Smooth muscle cell (in vitro differentiated cells): ENCODE results near the gene KCNA4. TPM values are rescaled to one million over a fixed set of nuclear protein-coding genes. Genes with fewer than 3 reads are reported as not detected.
A peak's percentile ranks its signal among the peaks of the same experiment; 100 is the strongest.

Source experiments
- DNase-seq: peaks from one replicate; lab custom pipeline; 2025; ENCODE audit not compliant: unreplicated experiment; lab: John Stamatoyannopoulos, UW
- H2AFZ ChIP-seq: fragments of 200-600 bp; sonication (generic); 2 replicates; pipeline ENCODE4 v1.6.0; 2016; ENCODE audit warnings: antibody characterized with exemption, low read depth, mild to moderate bottlenecking
- H3F3A ChIP-seq: fragments of 200-600 bp; sonication (generic); 2 replicates; pipeline ENCODE4 v1.6.0; 2017; ENCODE audit warnings: antibody characterized with exemption, low read depth
- H3K27ac ChIP-seq: fragments of 200-600 bp; sonication (generic); 2 replicates; pipeline ENCODE4 v1.5.1; 2016; ENCODE audit warnings: low read depth, mild to moderate bottlenecking
- H3K27me3 ChIP-seq: fragments of 200-600 bp; sonication (generic); 2 replicates; pipeline ENCODE4 v1.6.1; 2016; ENCODE audit warnings: low read depth, mild to moderate bottlenecking
- H3K36me3 ChIP-seq: fragments of 200-600 bp; sonication (generic); 2 replicates; pipeline ENCODE4 v1.5.1; 2016; ENCODE audit warnings: low read depth
- H3K4me1 ChIP-seq: fragments of 200-600 bp; sonication (generic); 2 replicates; pipeline ENCODE4 v1.5.1; 2016; ENCODE audit warnings: low read depth
- H3K4me2 ChIP-seq: fragments of 200-600 bp; sonication (generic); 2 replicates; pipeline ENCODE4 v1.6.0; 2016; ENCODE audit warnings: mild to moderate bottlenecking
- H3K4me3 ChIP-seq: fragments of 200-600 bp; sonication (generic); 2 replicates; pipeline ENCODE4 v1.5.1; 2016; ENCODE audit warnings: mild to moderate bottlenecking
- H3K79me2 ChIP-seq: fragments of 200-600 bp; sonication (generic); 2 replicates; pipeline ENCODE4 v1.6.0; 2016; ENCODE audit warnings: low read depth, mild to moderate bottlenecking
- H3K9ac ChIP-seq: fragments of 200-600 bp; sonication (generic); 2 replicates; pipeline ENCODE4 v1.6.0; 2016; ENCODE audit warnings: low read depth
- H3K9me3 ChIP-seq: fragments of 200-600 bp; sonication (generic); replicated peaks from 2 replicates; pipeline ENCODE4 v1.5.1; 2016; ENCODE audit warnings: low read depth
- H4K20me1 ChIP-seq: fragments of 200-600 bp; sonication (generic); 2 replicates; pipeline ENCODE4 v1.6.0; 2016; ENCODE audit warnings: low read depth
- WGBS: methylation state at CpG from one replicate; pipeline ENCODE4 v1.1.7; 2016; ENCODE audit warnings: low lambda C conversion rate; 5-methylcytosine and 5-hydroxymethylcytosine counted together
- polyA plus RNA-seq: library from polyadenylated mRNA; unstranded; fragments of >200 nt; fragmentation: Nextera tagmentation; extraction: Ambion mirVana; gene quantifications from 2 replicates; pipeline ENCODE4 v1.2.1, GENCODE V29; 2016
- total RNA-seq: library from RNA; depleted of rRNA; stranded (reverse); fragments of >200 nt; gene quantifications from 2 replicates; pipeline ENCODE4 v1.2.3, GENCODE V29; 2014
- TF ChIP-seq, protein P1 (sequence below): fragments of 200-600 bp; sonication (generic); IDR thresholded peaks from 2 replicates; pipeline ENCODE4 v1.5.1; 2017; ENCODE audit warnings: borderline replicate concordance, mild to moderate bottlenecking, antibody characterized with exemption; ENCODE audit not compliant: insufficient read depth, poor library complexity, severe bottlenecking

Gene KCNA4
- total RNA-seq (not detected in 2 replicates), polyA plus RNA-seq (not detected in 2 replicates)

DNA sequence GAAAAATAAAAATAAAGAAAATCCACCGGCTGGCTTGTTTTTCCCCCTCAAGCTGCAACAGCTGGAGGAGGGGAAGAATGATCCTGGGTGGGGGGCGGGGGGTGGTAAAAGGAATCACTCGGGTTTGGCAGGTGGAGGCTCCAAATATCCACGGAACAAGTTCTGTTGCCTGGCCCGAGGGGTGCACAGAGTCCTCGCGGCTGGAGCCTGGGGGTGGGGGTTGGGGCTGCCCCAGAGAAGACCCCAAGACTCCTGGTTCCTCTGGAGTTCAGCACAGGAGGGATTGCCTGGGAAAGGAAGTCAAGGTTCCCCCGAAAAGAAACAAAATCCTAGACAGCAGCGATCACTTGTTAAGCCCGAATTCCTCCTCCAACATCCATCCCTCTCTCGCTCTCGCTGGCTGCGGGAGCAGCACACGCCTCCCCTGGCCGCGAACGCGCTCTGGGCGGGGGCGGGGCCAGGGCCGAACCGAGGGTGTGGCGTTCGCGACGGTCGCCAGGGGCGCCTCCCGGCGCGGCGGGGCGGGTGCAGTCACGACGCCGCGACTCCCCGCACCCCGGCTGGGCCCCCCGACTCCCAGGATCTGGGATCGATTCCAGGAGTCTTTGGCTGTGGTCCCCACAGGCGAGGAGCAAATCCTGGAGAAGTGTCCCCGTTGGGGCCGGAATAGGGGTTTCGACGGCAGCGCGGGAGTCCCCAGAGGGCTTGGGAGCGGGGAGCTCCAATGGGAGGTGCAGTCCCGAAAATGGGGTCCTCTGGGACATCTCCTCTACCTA is at the start of gene KCNA4:
TSS of gene KCNA4 (minus strand) at position 443 of the 776 bp plus-strand sequence. CDS start 4,352 bp downstream, outside the sequence.
- Histone ChIP-seq H3K79me2 (no peaks in the 10 kb centered on the region), H4K20me1 (no peaks in the 10 kb centered on the region), H3K4me2 (peak within 1 kb of the TSS; percentile 86), H2AFZ (peak within 1 kb of the TSS; percentile 54), H3K27me3 (peaks cover 81% of the 10 kb centered on the region), H3K9ac (no peak within 1 kb of the TSS), H3K9me3 (no peaks in the 10 kb centered on the region), H3F3A (no peaks in the 10 kb centered on the region), H3K4me3 (peak within 1 kb of the TSS; percentile 46), H3K27ac (no peak within 1 kb of the TSS), H3K4me1 (no peaks in the 10 kb centered on the region), H3K36me3 (no peaks in the 10 kb centered on the region)
- DNase-seq: no peak
- TF ChIP-seq, protein P1, sequence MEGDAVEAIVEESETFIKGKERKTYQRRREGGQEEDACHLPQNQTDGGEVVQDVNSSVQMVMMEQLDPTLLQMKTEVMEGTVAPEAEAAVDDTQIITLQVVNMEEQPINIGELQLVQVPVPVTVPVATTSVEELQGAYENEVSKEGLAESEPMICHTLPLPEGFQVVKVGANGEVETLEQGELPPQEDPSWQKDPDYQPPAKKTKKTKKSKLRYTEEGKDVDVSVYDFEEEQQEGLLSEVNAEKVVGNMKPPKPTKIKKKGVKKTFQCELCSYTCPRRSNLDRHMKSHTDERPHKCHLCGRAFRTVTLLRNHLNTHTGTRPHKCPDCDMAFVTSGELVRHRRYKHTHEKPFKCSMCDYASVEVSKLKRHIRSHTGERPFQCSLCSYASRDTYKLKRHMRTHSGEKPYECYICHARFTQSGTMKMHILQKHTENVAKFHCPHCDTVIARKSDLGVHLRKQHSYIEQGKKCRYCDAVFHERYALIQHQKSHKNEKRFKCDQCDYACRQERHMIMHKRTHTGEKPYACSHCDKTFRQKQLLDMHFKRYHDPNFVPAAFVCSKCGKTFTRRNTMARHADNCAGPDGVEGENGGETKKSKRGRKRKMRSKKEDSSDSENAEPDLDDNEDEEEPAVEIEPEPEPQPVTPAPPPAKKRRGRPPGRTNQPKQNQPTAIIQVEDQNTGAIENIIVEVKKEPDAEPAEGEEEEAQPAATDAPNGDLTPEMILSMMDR: peak; percentile 29
- 3% methylated on average over 42 of the region's 50 CpGs for WGBS

DNA sequence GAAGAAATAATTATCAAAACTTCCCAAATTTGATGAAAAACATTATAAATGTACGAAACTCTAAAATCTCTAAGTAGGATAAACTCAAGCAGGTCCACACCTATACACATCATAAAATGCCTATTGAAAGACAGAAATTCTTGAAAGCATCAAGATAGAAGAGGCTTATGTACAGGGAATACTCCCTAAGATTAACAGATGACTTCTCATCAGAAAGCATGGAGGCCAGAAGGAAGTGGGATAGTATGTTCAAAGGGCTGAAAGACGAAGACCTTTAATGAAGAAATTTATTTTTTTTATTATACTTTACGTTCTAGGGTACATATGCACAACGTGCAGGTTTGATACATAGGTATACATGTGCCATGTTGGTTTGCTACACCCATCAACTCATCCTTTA is 45.3 kb upstream of the KCNA4 start:
- Histone ChIP-seq H3K27ac (no peak overlapping the region), H4K20me1 (no peaks in the 10 kb centered on the region), H2AFZ (no peak overlapping the region), H3K9me3 (no peaks in the 10 kb centered on the region), H3K79me2 (no peaks in the 10 kb centered on the region), H3K36me3 (no peaks in the 10 kb centered on the region), H3F3A (no peaks in the 10 kb centered on the region), H3K27me3 (no peaks in the 10 kb centered on the region), H3K4me3 (no peak overlapping the region), H3K4me2 (no peak overlapping the region), H3K4me1 (no peaks in the 10 kb centered on the region), H3K9ac (no peak overlapping the region)
- DNase-seq: no peak
- TF ChIP-seq, protein P1: no peak
- 66% methylated on average over 4 of the region's 4 CpGs for WGBS

DNA sequence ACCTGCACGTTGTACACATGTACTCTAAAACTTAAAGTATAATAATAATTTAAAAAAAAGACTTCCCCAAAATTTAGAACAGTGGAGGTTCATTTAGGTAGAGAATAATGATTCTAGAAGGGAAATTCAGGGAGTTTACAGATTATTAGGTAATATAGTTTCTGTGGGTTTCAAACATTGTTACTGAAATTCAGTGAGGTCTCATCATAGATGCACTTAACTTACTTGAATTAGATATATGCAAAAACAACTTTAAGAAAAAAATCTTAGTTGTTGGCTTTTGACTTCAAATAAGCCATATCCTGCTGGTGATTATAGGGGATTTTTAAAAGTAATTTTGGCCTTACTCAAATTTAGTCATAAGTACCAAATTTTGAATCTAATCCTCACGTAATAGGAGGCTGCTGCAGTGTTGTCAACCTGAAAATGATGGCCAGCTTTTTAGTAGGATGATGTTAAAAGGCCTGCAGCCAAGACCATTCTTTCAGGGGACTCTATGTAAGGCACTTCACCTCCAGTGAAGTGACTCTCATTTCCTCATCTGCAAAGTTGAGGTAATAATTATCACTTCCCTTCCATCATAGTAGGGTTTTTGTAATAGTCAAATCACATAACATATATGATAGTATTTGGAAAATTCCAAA is 42.5 kb upstream of the KCNA4 start:
- no peaks in the 10 kb centered on the region for H3K27me3 ChIP-seq
- 54% methylated on average over 2 of the region's 2 CpGs for WGBS
- H4K20me1 ChIP-seq: no peaks in the 10 kb centered on the region
- H3F3A ChIP-seq: no peaks in the 10 kb centered on the region
- no peak overlapping the region for H3K4me3 ChIP-seq
- H3K4me1 ChIP-seq: no peaks in the 10 kb centered on the region
- no peaks in the 10 kb centered on the region for H3K9me3 ChIP-seq
- no peak overlapping the region for H2AFZ ChIP-seq
- TF ChIP-seq, protein P1: no peak
- DNase-seq: no peak
- H3K36me3 ChIP-seq: no peaks in the 10 kb centered on the region
- no peak overlapping the region for H3K9ac ChIP-seq
- H3K27ac ChIP-seq: no peak overlapping the region
- H3K4me2 ChIP-seq: no peak overlapping the region
- H3K79me2 ChIP-seq: no peaks in the 10 kb centered on the region
